Tibial artery (tissue), 4 donors: Measurements from ENCODE around the gene SLC5A1.

Source experiments
- DNase-seq, 2 donors: peaks; one replicate each; pipeline ENCODE4 v3.0.0-alpha.2; 2019
- H3K27ac ChIP-seq, 2 donors: fragments of 200-600 bp; sonication (generic) in 1 of 2; 1 replicate in 1 of 2; 2 replicates in 1 of 2; pipeline ENCODE4 v1.5.1; 2018 to 2019; ENCODE audit warnings: mild to moderate bottlenecking in 1 of 2
- H3K27me3 ChIP-seq, 2 donors: fragments of 200-600 bp; sonication (generic) in 1 of 2; one replicate each; pipeline versions ENCODE4 v1.5.1 to v1.6.0; 2016 to 2019
- H3K36me3 ChIP-seq, 3 donors: fragments of 200-600 bp; sonication (generic) in 2 of 3; one replicate each; pipeline ENCODE4 v1.5.1; 2016 to 2019; ENCODE audit warnings: mild to moderate bottlenecking in 2 of 3
- H3K4me1 ChIP-seq, 4 donors: fragments of 200-600 bp; sonication (generic) in 2 of 4; 1 replicate in 3 of 4; 2 replicates in 1 of 4; pipeline ENCODE4 v1.5.1; 2016 to 2019
- H3K4me3 ChIP-seq, 2 donors: fragments of 200-600 bp; sonication (generic) in 1 of 2; 1 replicate in 1 of 2; 2 replicates in 1 of 2; pipeline ENCODE4 v1.5.1; 2018 to 2019; ENCODE audit warnings: mild to moderate bottlenecking in 2 of 2
- H3K9me3 ChIP-seq, 3 donors: fragments of 200-600 bp; sonication (generic) in 1 of 3; one replicate each; pipeline ENCODE4 v1.5.1; 2016 to 2019
- CTCF ChIP-seq, 2 experiments: fragments of 200-600 bp in 1 of 2; fragments of 450-650 bp in 1 of 2; IDR thresholded peaks; one replicate each; pipeline ENCODE4 v1.5.1; 2017 to 2019; ENCODE audit warnings: antibody characterized with exemption in 2 of 2, mild to moderate bottlenecking in 1 of 2, moderate library complexity in 1 of 2
- intact Hi-C: fragments of 100-400 bp; cut with DNase I; formaldehyde crosslinking; loops from one replicate; pipeline ENCODE4 v1.15.0; 2023; ENCODE audit warnings: low total_unique reads

SLC5A1 gene

GRCh38 chr22:32013200-32013599 lies 29.9 kb upstream of the SLC5A1 start:
- no peak overlapping the region for H3K27ac ChIP-seq
- intact Hi-C loops: no loop called here
- TF ChIP-seq CTCF (IDR thresholded peaks at IDR 0.05): no peak
- H3K36me3 ChIP-seq: no peaks in the 10 kb centered on the region
- H3K4me1 ChIP-seq: no peaks in the 10 kb centered on the region
- H3K27me3 ChIP-seq: peaks cover 0 to 3% of the 10 kb centered on the region in 2 donors
- DNase-seq: no peak
- H3K9me3 ChIP-seq: peaks cover 0 to 30% (median 17%) of the 10 kb centered on the region in 3 donors
- no peak overlapping the region for H3K4me3 ChIP-seq

GRCh38 chr22:32016081-32016480 lies 27.0 kb upstream of the SLC5A1 start:
- no peak for TF ChIP-seq CTCF (IDR thresholded peaks at IDR 0.05)
- Histone ChIP-seq H3K4me3 (no peak overlapping the region), H3K36me3 (no peaks in the 10 kb centered on the region), H3K4me1 (no peaks in the 10 kb centered on the region), H3K27me3 (peaks cover 0 to 6% of the 10 kb centered on the region in 2 donors), H3K9me3 (peaks cover 0 to 25% (median 17%) of the 10 kb centered on the region in 3 donors), H3K27ac (no peak overlapping the region)
- intact Hi-C loops: no loop called here
- no peak for DNase-seq

- H3K9me3 ChIP-seq: peaks cover 0 to 13% (median 10%) of the 10 kb centered on the region in 3 donors
- no peaks in the 10 kb centered on the region for H3K36me3 ChIP-seq
- H3K27ac ChIP-seq: no peak overlapping the region
- intact Hi-C loops: no loop called here
- no peaks in the 10 kb centered on the region for H3K4me1 ChIP-seq
- no peak overlapping the region for H3K4me3 ChIP-seq
- peaks cover 0 to 6% of the 10 kb centered on the region in 2 donors for H3K27me3 ChIP-seq
- TF ChIP-seq CTCF (IDR thresholded peaks at IDR 0.05): no peak
- no peak for DNase-seq
Observed at GRCh38 chr22:32018056-32018455, 25.0 kb upstream of the SLC5A1 start.

GRCh38 chr22:32020117-32020516 lies 22.9 kb upstream of the SLC5A1 start:
- Histone ChIP-seq H3K36me3 (no peaks in the 10 kb centered on the region), H3K27me3 (peaks cover 0 to 6% of the 10 kb centered on the region in 2 donors), H3K9me3 (no peaks in the 10 kb centered on the region), H3K27ac (no peak overlapping the region), H3K4me1 (no peaks in the 10 kb centered on the region), H3K4me3 (no peak overlapping the region)
- DNase-seq: no peak
- no peak for TF ChIP-seq CTCF (IDR thresholded peaks at IDR 0.05)
- intact Hi-C loops: no loop called here

GRCh38 chr22:32021716-32022115 lies 21.3 kb upstream of the SLC5A1 start:
- Histone ChIP-seq H3K4me1 (no peaks in the 10 kb centered on the region), H3K27me3 (peaks cover 0 to 6% of the 10 kb centered on the region in 2 donors), H3K9me3 (no peaks in the 10 kb centered on the region), H3K27ac (no peak overlapping the region), H3K4me3 (no peak overlapping the region), H3K36me3 (no peaks in the 10 kb centered on the region)
- TF ChIP-seq CTCF (IDR thresholded peaks at IDR 0.05): no peak
- DNase-seq: no peak
- intact Hi-C loops: no loop called here

- no peak overlapping the region for H3K4me3 ChIP-seq
- no peaks in the 10 kb centered on the region for H3K9me3 ChIP-seq
- DNase-seq: no peak
- H3K27ac ChIP-seq: no peak overlapping the region
- intact Hi-C loops: no loop called here
- peaks cover 0 to 2% of the 10 kb centered on the region in 2 donors for H3K27me3 ChIP-seq
- no peaks in the 10 kb centered on the region for H3K4me1 ChIP-seq
- no peak for TF ChIP-seq CTCF (IDR thresholded peaks at IDR 0.05)
- no peaks in the 10 kb centered on the region for H3K36me3 ChIP-seq
Observed at GRCh38 chr22:32023251-32023827, 19.7 kb upstream of the SLC5A1 start.
